PC-9 (cell line): Measurements from ENCODE around the gene PLAU. TPM values are rescaled to one million over a fixed set of nuclear protein-coding genes. Genes with fewer than 3 reads are reported as not detected.
A peak's percentile ranks its signal among the peaks of the same experiment; 100 is the strongest.

Source experiments
- BruUV-seq: library from RNA; stranded (reverse); fragments of 400-500 nt; replicated peaks from 2 replicates; lab custom pipeline; 2021; lab: Mats Ljungman, UMichigan
- CTCF ChIA-PET: fragments of 300-600 bp; sonication (Branson Sonifier 250); formaldehyde crosslinking; loops from one replicate; lab custom pipeline; 2022; ENCODE audit warnings: antibody characterized with exemption; lab: Charles Lee
- POLR2A ChIA-PET: fragments of 300-600 bp; sonication (Branson Sonifier 250); formaldehyde crosslinking; loops from one replicate; lab custom pipeline; 2022; ENCODE audit warnings: antibody characterized with exemption; ENCODE audit not compliant: unreplicated experiment; lab: Charles Lee
- DNase-seq, 2 experiments: peaks; one replicate each; pipeline versions ENCODE4 v3.0.0 to v3.0.0-alpha.2; 2015 to 2022; ENCODE audit warnings: mixed read lengths in 1 of 2
- H2AFZ ChIP-seq: fragments of 200-600 bp; sonication (generic); 2 replicates; pipeline ENCODE4 v1.8.1; 2017; ENCODE audit warnings: antibody characterized with exemption
- H3F3A ChIP-seq: fragments of 200-600 bp; sonication (generic); 2 replicates; pipeline ENCODE4 v1.8.1; 2017; ENCODE audit warnings: antibody characterized with exemption, mild to moderate bottlenecking, low read depth; ENCODE audit not compliant: insufficient read depth
- H3K27ac ChIP-seq: fragments of 200-600 bp; sonication (generic); 2 replicates; pipeline ENCODE4 v1.6.1; 2016; ENCODE audit warnings: mixed run types
- H3K27me3 ChIP-seq: fragments of 200-600 bp; sonication (generic); 2 replicates; pipeline ENCODE4 v1.6.1; 2016; ENCODE audit warnings: low read depth, mixed run types; ENCODE audit not compliant: insufficient read depth
- H3K36me3 ChIP-seq: fragments of 200-600 bp; sonication (generic); 2 replicates; pipeline ENCODE4 v1.6.1; 2016; ENCODE audit warnings: low read depth, mixed run types
- H3K4me1 ChIP-seq: fragments of 200-600 bp; sonication (generic); replicated peaks from 2 replicates; pipeline ENCODE4 v1.6.1; 2016; ENCODE audit warnings: mixed run types; ENCODE audit not compliant: insufficient read depth
- H3K4me2 ChIP-seq: fragments of 200-600 bp; sonication (generic); 2 replicates; pipeline ENCODE4 v1.6.1; 2017; ENCODE audit warnings: mixed run types
- H3K4me3 ChIP-seq: fragments of 200-600 bp; sonication (generic); 2 replicates; pipeline ENCODE4 v1.6.1; 2016; ENCODE audit warnings: mixed run types
- H3K79me2 ChIP-seq: fragments of 200-600 bp; sonication (generic); 2 replicates; pipeline ENCODE4 v1.6.1; 2017; ENCODE audit warnings: low read depth, mixed run types
- H3K9me2 ChIP-seq: fragments of 200-600 bp; sonication (generic); 2 replicates; pipeline ENCODE4 v1.8.1; 2017; ENCODE audit warnings: mild to moderate bottlenecking; ENCODE audit not compliant: insufficient read depth
- H3K9me3 ChIP-seq: fragments of 200-600 bp; sonication (generic); 2 replicates; pipeline ENCODE4 v1.8.1; 2016; ENCODE audit warnings: low read depth; ENCODE audit not compliant: insufficient read depth
- H4K20me1 ChIP-seq: fragments of 200-600 bp; sonication (generic); 2 replicates; pipeline ENCODE4 v1.8.1; 2017; ENCODE audit not compliant: insufficient read depth
- CTCF ChIP-seq: fragments of 200-600 bp; sonication (generic); conservative IDR thresholded peaks from 2 replicates; pipeline ENCODE4 v1.6.1; 2017; ENCODE audit warnings: mixed run types, antibody characterized with exemption, mild to moderate bottlenecking, moderate library complexity
- EZH2 ChIP-seq: fragments of 200-600 bp; sonication (generic); IDR thresholded peaks from 2 replicates; pipeline ENCODE4 v1.8.0; 2017; ENCODE audit warnings: antibody characterized with exemption, low read depth
- intact Hi-C: fragments of 100-400 bp; cut with micrococcal nuclease; formaldehyde crosslinking; loops from one replicate; pipeline ENCODE4 v1.10.0; 2022; ENCODE audit not compliant: unreplicated experiment
- total RNA-seq: library from RNA; stranded (reverse); gene quantifications from 2 replicates; pipeline ENCODE4 v1.2.3, GENCODE V29; 2021

Gene PLAU
- total RNA-seq, 1 experiment from 2014 or later = 90.3 TPM

- peak in 1 of 2 experiments; percentile 58 for DNase-seq
- peaks cover 54% of the 10 kb centered on the region for H3F3A ChIP-seq
- peak overlapping the region; percentile 97 for H3K27ac ChIP-seq
- no peaks in the 10 kb centered on the region for H4K20me1 ChIP-seq
- H3K9me3 ChIP-seq = no peaks in the 10 kb centered on the region
- no peaks in the 10 kb centered on the region for H3K36me3 ChIP-seq
- ChIA-PET POLR2A (no interaction called here), CTCF (interaction anchor here (0.6 to 1.7 kb wide), 3 partner anchors 17 to 148 kb away, joined by 6 to 16 read pairs (median 13); no protein-coding TSS in a partner anchor)
- H3K4me1 ChIP-seq = peaks cover 80% of the 10 kb centered on the region
- H3K9me2 ChIP-seq = no peaks in the 10 kb centered on the region
- H3K27me3 ChIP-seq = no peaks in the 10 kb centered on the region
- no peak for TF ChIP-seq EZH2
- no peak for TF ChIP-seq CTCF
- peaks cover 9% of the 10 kb centered on the region for H3K79me2 ChIP-seq
- intact Hi-C loops = loop anchor here (1.0 kb wide), 1 partner anchor 17 kb away; no protein-coding TSS in a partner anchor
- BruUV-seq = no TSS peak
- no peak overlapping the region for H3K4me3 ChIP-seq
- H3K4me2 ChIP-seq = peak overlapping the region; percentile 60
- H2AFZ ChIP-seq = no peak overlapping the region
These were observed 5.5 kb upstream of the PLAU start for GRCh38 chr10:73905256-73906020.

GRCh38 chr10:73906524-73907447 is 4.1 kb upstream of the PLAU start:
- Histone ChIP-seq H3K9me2 (no peaks in the 10 kb centered on the region), H3K27ac (peak overlapping the region; percentile 97), H3F3A (peaks cover 56% of the 10 kb centered on the region), H3K79me2 (peaks cover 19% of the 10 kb centered on the region), H3K4me3 (no peak overlapping the region), H3K9me3 (no peaks in the 10 kb centered on the region), H4K20me1 (no peaks in the 10 kb centered on the region), H3K36me3 (no peaks in the 10 kb centered on the region; the same call in 1 of the 2 replicates), H3K27me3 (no peaks in the 10 kb centered on the region), H3K4me1 (peaks cover 71% of the 10 kb centered on the region), H3K4me2 (peak overlapping the region; percentile 60), H2AFZ (no peak overlapping the region)
- intact Hi-C loops = loop anchor here (1.0 kb wide), 1 partner anchor 18 kb away; no protein-coding TSS in a partner anchor
- ChIA-PET CTCF (interaction anchor here (0.6 to 1.7 kb wide), 4 partner anchors 12 to 33 kb away, joined by 3 to 16 read pairs (median 10); no protein-coding TSS in a partner anchor), POLR2A (interaction anchor here (0.5 to 1.9 kb wide), 14 partner anchors 9 to 1034 kb away, joined by 3 to 43 read pairs (median 4); partner anchors contain the start of gene CAMK2G)
- peak; percentile 97 to 99 for DNase-seq
- BruUV-seq = no TSS peak
- TF ChIP-seq CTCF (no peak), EZH2 (no peak)
